Measurements from ENCODE around the gene NHERF1. TPM values are rescaled to one million over a fixed set of nuclear protein-coding genes. Genes with fewer than 3 reads are reported as not detected.

NHERF1 gene
- total RNA-seq, 2 donors from 2014 or later, result 186 to 244 TPM

DNA sequence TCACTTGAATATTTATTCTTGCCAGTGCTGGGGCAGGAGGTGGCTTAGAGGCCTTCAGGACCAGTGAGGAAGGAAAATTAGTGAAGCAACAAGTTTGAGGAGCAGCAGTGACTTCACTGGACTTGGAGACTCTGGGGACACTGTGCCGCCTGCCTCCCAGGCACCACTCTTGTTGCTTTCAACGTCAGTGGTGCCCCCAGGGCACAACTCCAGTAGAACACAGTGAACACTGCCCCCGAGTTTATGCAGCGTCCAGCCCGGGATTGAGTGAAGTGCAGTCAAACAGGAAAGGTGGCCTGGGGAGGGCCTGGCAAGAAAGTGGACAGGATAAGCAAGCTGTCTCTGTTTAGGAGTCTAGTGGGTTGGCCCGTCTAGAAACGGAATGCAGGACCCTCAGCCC, 52.1 kb downstream of the NHERF1 start:
- intact Hi-C loops (cut with DNase I), result no loop called here
- Histone ChIP-seq H3K4me1 (no peaks in the 10 kb centered on the region), H3K9me3 (no peaks in the 10 kb centered on the region), H3K9ac (ENCODE audit: low read depth in 2 of 2, low read length in 2 of 2) (no peak overlapping the region), H3K36me3 (peaks cover 5% of the 10 kb centered on the region), H3K27me3 (no peaks in the 10 kb centered on the region), H3K27ac (no peak overlapping the region), H3K4me3 (no peak overlapping the region)
- no peak for DNase-seq
- TF ChIP-seq, protein P1, sequence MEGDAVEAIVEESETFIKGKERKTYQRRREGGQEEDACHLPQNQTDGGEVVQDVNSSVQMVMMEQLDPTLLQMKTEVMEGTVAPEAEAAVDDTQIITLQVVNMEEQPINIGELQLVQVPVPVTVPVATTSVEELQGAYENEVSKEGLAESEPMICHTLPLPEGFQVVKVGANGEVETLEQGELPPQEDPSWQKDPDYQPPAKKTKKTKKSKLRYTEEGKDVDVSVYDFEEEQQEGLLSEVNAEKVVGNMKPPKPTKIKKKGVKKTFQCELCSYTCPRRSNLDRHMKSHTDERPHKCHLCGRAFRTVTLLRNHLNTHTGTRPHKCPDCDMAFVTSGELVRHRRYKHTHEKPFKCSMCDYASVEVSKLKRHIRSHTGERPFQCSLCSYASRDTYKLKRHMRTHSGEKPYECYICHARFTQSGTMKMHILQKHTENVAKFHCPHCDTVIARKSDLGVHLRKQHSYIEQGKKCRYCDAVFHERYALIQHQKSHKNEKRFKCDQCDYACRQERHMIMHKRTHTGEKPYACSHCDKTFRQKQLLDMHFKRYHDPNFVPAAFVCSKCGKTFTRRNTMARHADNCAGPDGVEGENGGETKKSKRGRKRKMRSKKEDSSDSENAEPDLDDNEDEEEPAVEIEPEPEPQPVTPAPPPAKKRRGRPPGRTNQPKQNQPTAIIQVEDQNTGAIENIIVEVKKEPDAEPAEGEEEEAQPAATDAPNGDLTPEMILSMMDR (IDR thresholded peaks at IDR 0.05), result no peak

DNA sequence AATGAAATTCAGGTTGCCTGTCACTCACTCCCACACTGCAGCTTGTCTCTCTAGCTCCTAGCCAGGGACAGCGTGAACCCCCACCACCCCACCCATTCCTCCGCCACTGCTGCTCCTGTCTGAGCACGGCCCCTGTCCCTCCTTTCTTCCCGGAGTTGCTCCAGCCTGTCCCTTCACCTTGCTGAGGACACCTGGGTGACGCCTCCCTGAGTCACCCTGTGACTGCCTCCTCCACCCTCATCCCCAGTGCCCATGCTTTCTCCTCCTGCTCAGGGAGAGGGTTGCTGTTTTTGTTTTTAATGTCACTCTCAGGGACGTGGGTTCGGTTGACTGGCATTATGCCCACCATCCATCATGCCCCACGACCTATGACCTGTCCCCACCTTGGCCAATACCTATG, 53.5 kb downstream of the NHERF1 start:
- no peak overlapping the region for H3K27ac ChIP-seq
- H3K9me3 ChIP-seq, result no peaks in the 10 kb centered on the region
- H3K36me3 ChIP-seq, result peaks cover 5% of the 10 kb centered on the region
- no peak for DNase-seq
- no peak overlapping the region for H3K9ac ChIP-seq (ENCODE audit: low read depth in 2 of 2, low read length in 2 of 2)
- intact Hi-C loops (cut with DNase I), result no loop called here
- no peaks in the 10 kb centered on the region for H3K27me3 ChIP-seq
- H3K4me1 ChIP-seq, result no peaks in the 10 kb centered on the region
- TF ChIP-seq, protein P1 (IDR thresholded peaks at IDR 0.05), result no peak
- no peak overlapping the region for H3K4me3 ChIP-seq

DNA sequence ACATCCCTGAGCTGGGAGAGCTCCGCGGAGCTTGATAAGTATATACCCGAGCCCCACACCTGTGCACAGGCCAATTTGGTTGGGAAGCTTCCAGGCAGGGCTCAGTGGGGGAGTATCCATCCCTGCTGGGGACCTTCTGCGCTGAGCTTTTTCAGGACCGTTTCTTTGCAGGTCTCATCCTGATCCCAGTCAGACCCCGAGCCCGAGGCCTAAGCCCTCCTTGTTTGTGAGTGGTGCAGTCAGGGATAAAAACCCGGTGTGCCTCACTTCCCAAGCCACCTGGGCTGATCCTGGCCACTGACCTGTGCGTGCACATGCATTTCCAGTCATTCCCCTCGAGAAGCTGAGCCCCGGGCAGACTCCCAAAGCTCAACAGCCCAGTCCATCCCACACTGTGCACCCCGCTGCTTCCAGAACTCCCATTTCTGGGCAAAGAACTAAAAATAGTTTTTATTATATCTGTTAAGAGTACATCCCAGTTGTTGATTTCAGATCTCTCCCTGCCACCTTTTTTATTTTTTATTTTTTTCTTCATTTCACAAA, 55.0 kb downstream of the NHERF1 start:
- no peak overlapping the region for H3K27ac ChIP-seq
- H3K4me3 ChIP-seq, result no peak overlapping the region
- TF ChIP-seq, protein P1 (IDR thresholded peaks at IDR 0.05), result no peak
- H3K9me3 ChIP-seq, result no peaks in the 10 kb centered on the region
- no peak overlapping the region for H3K9ac ChIP-seq (ENCODE audit: low read depth in 2 of 2, low read length in 2 of 2)
- no peaks in the 10 kb centered on the region for H3K27me3 ChIP-seq
- H3K36me3 ChIP-seq, result peaks cover 5% of the 10 kb centered on the region
- no peak for DNase-seq
- H3K4me1 ChIP-seq, result no peaks in the 10 kb centered on the region
- intact Hi-C loops (cut with DNase I), result no loop called here

DNA sequence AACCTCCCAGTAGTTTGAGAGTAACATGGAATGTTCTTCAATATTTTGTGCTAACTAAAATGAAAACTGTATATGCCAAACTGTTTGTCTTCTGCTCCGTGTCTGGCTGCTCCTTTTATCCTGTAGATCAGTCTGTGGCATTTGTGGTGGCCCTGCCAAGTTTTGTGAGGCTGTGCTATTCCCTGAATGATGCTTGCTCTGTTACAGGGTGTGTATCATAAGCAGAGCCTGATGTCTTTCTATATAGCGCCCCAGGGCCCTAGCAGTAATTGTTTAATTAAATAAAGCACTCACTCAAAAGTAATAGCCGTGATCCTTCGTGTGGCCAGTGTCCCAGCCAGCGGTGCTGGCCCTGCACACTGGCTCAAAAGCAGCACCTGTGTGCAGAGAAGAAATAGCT, 55.5 kb downstream of the NHERF1 start:
- intact Hi-C loops (cut with DNase I), result no loop called here

DNA sequence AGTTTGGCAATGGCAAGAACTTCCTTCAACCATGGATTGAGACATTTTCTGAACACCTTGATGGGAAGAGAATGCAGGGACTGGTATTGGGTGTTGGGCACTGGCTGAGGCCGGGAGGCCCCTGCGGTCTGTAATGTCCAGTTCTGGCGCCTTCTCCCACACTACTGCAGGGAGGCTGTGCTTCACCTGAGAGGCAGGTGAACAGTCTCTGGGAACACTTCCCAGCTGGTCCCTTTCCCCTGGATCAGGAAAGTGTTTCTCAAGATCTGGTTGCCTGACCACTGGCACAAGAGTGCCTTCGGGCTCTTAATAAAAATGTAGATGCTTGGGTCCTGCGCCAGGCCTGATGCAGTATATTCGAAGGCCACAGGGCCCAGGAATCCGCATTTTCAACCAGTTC, 56.3 kb downstream of the NHERF1 start:
- no peak overlapping the region for H3K27ac ChIP-seq
- intact Hi-C loops (cut with DNase I), result no loop called here
- H3K36me3 ChIP-seq, result no peaks in the 10 kb centered on the region

More for the DNA sequence above, 55.5 kb downstream of the NHERF1 start:
- Histone ChIP-seq H3K27ac (no peak overlapping the region), H3K9ac (ENCODE audit: low read depth in 2 of 2, low read length in 2 of 2) (no peak overlapping the region), H3K4me1 (no peaks in the 10 kb centered on the region), H3K4me3 (no peak overlapping the region), H3K36me3 (peaks cover 5% of the 10 kb centered on the region), H3K9me3 (no peaks in the 10 kb centered on the region), H3K27me3 (no peaks in the 10 kb centered on the region)
- TF ChIP-seq, protein P1 (IDR thresholded peaks at IDR 0.05), result no peak
- no peak for DNase-seq

More for the DNA sequence above, 56.3 kb downstream of the NHERF1 start:
- H3K4me3 ChIP-seq, result no peak overlapping the region
- H3K4me1 ChIP-seq, result no peaks in the 10 kb centered on the region
- H3K9ac ChIP-seq (ENCODE audit: low read depth in 2 of 2, low read length in 2 of 2), result no peak overlapping the region
- H3K27me3 ChIP-seq, result no peaks in the 10 kb centered on the region
- TF ChIP-seq, protein P1 (IDR thresholded peaks at IDR 0.05), result no peak
- H3K9me3 ChIP-seq, result no peaks in the 10 kb centered on the region
- DNase-seq, result no peak
